PFSK-1 (cell line): ENCODE results near the gene DPF1.

ENCODE experiments used
- FOXP2 ChIP-seq: optimal IDR thresholded peaks from 2 replicates; pipeline ENCODE3; 2011; ENCODE audit warnings: borderline replicate concordance, control low read depth, inconsistent platforms; ENCODE audit not compliant: insufficient read depth; ENCODE audit errors: extremely low read length, extremely low read depth
- POLR2AphosphoS5 ChIP-seq: IDR thresholded peaks from 2 replicates; pipeline ENCODE4 v1.6.1; 2012; ENCODE audit warnings: low read depth, mild to moderate bottlenecking, control low read depth, low read length, moderate library complexity
- SIN3A ChIP-seq: IDR thresholded peaks from 2 replicates; pipeline ENCODE4 v1.6.1; 2012; ENCODE audit warnings: mild to moderate bottlenecking, low read length, moderate library complexity, borderline replicate concordance; ENCODE audit not compliant: insufficient read depth
- TAF1 ChIP-seq: IDR thresholded peaks from 2 replicates; pipeline ENCODE4 v1.6.1; 2012; ENCODE audit warnings: low read length, control low read depth, borderline replicate concordance; ENCODE audit not compliant: insufficient read depth
- TF ChIP-seq, protein P1 (sequence below), 2 experiments: IDR thresholded peaks; 2 replicates each; pipeline versions ENCODE4 v1.6.1 to v1.8.0; 2011 to 2012; ENCODE audit warnings: low read depth in 2 of 2, low read length in 2 of 2, control low read depth in 1 of 2, inconsistent platforms in 1 of 2, mild to moderate bottlenecking in 1 of 2, moderate library complexity in 1 of 2; ENCODE audit not compliant: insufficient read depth in 1 of 2

DNA sequence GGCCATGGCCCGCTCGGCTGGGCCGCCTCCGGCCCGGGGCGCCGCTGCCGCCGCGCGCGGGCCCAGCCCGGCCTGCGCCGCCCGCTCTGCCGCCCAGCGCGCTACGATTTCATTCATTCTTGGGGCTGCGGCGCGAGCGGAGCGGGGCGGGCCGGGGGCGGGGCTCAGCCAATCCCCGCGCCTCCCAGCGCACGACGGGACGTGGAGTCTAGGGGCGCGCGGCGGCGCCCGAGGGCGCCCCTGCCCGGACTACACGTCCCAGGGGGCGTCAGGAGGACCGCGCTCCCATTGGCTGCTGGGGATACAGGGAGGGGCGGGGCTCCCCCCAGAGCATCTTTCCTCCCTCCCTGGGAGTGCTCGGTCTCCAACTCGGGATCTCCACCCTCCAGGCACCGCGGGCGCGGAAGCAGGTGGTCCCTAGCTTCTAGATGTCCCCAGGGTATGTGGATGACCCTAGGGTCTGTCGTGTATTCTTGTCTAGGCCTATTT is 5.6 kb upstream of the DPF1 start:
- TF ChIP-seq POLR2AphosphoS5 (no peak), SIN3A (no peak), TAF1 (no peak), FOXP2 (no peak)
- TF ChIP-seq, protein P1, sequence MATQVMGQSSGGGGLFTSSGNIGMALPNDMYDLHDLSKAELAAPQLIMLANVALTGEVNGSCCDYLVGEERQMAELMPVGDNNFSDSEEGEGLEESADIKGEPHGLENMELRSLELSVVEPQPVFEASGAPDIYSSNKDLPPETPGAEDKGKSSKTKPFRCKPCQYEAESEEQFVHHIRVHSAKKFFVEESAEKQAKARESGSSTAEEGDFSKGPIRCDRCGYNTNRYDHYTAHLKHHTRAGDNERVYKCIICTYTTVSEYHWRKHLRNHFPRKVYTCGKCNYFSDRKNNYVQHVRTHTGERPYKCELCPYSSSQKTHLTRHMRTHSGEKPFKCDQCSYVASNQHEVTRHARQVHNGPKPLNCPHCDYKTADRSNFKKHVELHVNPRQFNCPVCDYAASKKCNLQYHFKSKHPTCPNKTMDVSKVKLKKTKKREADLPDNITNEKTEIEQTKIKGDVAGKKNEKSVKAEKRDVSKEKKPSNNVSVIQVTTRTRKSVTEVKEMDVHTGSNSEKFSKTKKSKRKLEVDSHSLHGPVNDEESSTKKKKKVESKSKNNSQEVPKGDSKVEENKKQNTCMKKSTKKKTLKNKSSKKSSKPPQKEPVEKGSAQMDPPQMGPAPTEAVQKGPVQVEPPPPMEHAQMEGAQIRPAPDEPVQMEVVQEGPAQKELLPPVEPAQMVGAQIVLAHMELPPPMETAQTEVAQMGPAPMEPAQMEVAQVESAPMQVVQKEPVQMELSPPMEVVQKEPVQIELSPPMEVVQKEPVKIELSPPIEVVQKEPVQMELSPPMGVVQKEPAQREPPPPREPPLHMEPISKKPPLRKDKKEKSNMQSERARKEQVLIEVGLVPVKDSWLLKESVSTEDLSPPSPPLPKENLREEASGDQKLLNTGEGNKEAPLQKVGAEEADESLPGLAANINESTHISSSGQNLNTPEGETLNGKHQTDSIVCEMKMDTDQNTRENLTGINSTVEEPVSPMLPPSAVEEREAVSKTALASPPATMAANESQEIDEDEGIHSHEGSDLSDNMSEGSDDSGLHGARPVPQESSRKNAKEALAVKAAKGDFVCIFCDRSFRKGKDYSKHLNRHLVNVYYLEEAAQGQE (IDR thresholded peaks at IDR 0.05; ENCODE audit: insufficient read depth in 1 of 2, low read depth in 2 of 2, low read length in 2 of 2): no peak
